Testis (tissue), 3 donors: ENCODE measurements around the gene PI16. TPM values are rescaled to one million over a fixed set of nuclear protein-coding genes. Genes with fewer than 3 reads are reported as not detected.

Experiments
- DNase-seq: peaks from one replicate; pipeline ENCODE4 v3.0.0-alpha.2; 2019
- H3K27ac ChIP-seq, 2 donors: fragments of 200-600 bp; sonication (generic); one replicate each; pipeline ENCODE4 v1.5.1; 2019
- H3K27me3 ChIP-seq: fragments of 200-600 bp; sonication (generic); one replicate; pipeline ENCODE4 v1.5.1; 2019
- H3K36me3 ChIP-seq: fragments of 200-600 bp; sonication (generic); one replicate; pipeline ENCODE4 v1.5.1; 2017; ENCODE audit warnings: low read depth; ENCODE audit errors: missing control alignments
- H3K4me1 ChIP-seq: fragments of 200-600 bp; sonication (generic); one replicate; pipeline ENCODE4 v1.5.1; 2019
- H3K4me3 ChIP-seq, 2 donors: fragments of 200-600 bp; sonication (generic); one replicate each; pipeline ENCODE4 v1.5.1; 2017 to 2019
- H3K9me3 ChIP-seq: fragments of 200-600 bp; sonication (generic); one replicate; pipeline ENCODE4 v1.5.1; 2017
- CTCF ChIP-seq, 3 experiments: fragments of 450-650 bp in 2 of 3; fragments of 200-600 bp in 1 of 3; sonication (generic) in 1 of 3; IDR thresholded peaks; one replicate each; pipeline ENCODE4 v1.5.1; 2016 to 2019; ENCODE audit warnings: antibody characterized with exemption in 3 of 3, mild to moderate bottlenecking in 2 of 3, moderate library complexity in 1 of 3
- POLR2A ChIP-seq: fragments of 450-650 bp; IDR thresholded peaks from one replicate; pipeline ENCODE4 v1.6.1; 2017; ENCODE audit warnings: antibody characterized with exemption, mild to moderate bottlenecking, moderate library complexity
- WGBS, 2 donors: methylation state at CpG; one replicate each; pipeline ENCODE4 v1.1.5; 2018; 5-methylcytosine and 5-hydroxymethylcytosine counted together
- intact Hi-C: fragments of 100-400 bp; cut with DNase I; formaldehyde crosslinking; loops from one replicate; pipeline ENCODE4 v1.15.1; 2023; ENCODE audit warnings: low total_unique reads
- polyA plus RNA-seq: library from polyadenylated mRNA; stranded (reverse); fragments of 350-450 nt; fragmentation: Illumina TruSeq; extraction: RNeasy Lipid Tissue Mini Kit (QIAGEN cat#74804); gene quantifications from one replicate; pipeline ENCODE4 v1.2.3, GENCODE V29; 2014; ENCODE audit warnings: low read depth, low replicate concordance; ENCODE audit not compliant: insufficient read depth
- total RNA-seq, 2 donors: library from RNA; depleted of rRNA; stranded (reverse); fragments of >200 nt; gene quantifications; one replicate each; pipeline ENCODE4 v1.2.3, GENCODE V29; 2016

The PI16 gene
- total and polyA plus RNA-seq, 3 donors from 2014 or later = 9.8 to 79.3 (median 24.7) TPM

GRCh38 chr6:36908747-36909146 lies 45.8 kb upstream of the PI16 start:
- Histone ChIP-seq H3K36me3 (no peaks in the 10 kb centered on the region), H3K4me1 (peaks cover 11% of the 10 kb centered on the region), H3K27me3 (no peaks in the 10 kb centered on the region), H3K4me3 (no peak overlapping the region), H3K27ac (peak overlapping the region in 1 of 2 donors; percentile 41), H3K9me3 (no peaks in the 10 kb centered on the region)
- intact Hi-C loops = no loop called here
- 45 to 70% methylated on average over 2 of the region's 2 CpGs for WGBS, 2 donors
- peak; percentile 62 for DNase-seq
- TF ChIP-seq CTCF (IDR thresholded peaks at IDR 0.05) = no peak
- TF ChIP-seq POLR2A = no peak

GRCh38 chr6:36912030-36912454 lies 42.5 kb upstream of the PI16 start:
- 62 to 65% methylated on average over 4 of the region's 4 CpGs for WGBS, 2 donors
- no peak for TF ChIP-seq CTCF (IDR thresholded peaks at IDR 0.05)
- TF ChIP-seq POLR2A = no peak
- no peak overlapping the region for H3K4me3 ChIP-seq
- H3K9me3 ChIP-seq = no peaks in the 10 kb centered on the region
- no peaks in the 10 kb centered on the region for H3K36me3 ChIP-seq
- intact Hi-C loops = no loop called here
- H3K4me1 ChIP-seq = peaks cover 11% of the 10 kb centered on the region
- DNase-seq = no peak
- H3K27ac ChIP-seq = no peak overlapping the region
- H3K27me3 ChIP-seq = no peaks in the 10 kb centered on the region

GRCh38 chr6:36912586-36912985 lies 42.0 kb upstream of the PI16 start:
- Histone ChIP-seq H3K9me3 (no peaks in the 10 kb centered on the region), H3K27ac (no peak overlapping the region)

GRCh38 chr6:36913082-36913481 lies 41.5 kb upstream of the PI16 start:
- DNase-seq = no peak
- Histone ChIP-seq H3K4me3 (no peak overlapping the region), H3K9me3 (no peaks in the 10 kb centered on the region), H3K27me3 (no peaks in the 10 kb centered on the region), H3K4me1 (peaks cover 9% of the 10 kb centered on the region), H3K27ac (no peak overlapping the region), H3K36me3 (no peaks in the 10 kb centered on the region)
- no peak for TF ChIP-seq CTCF (IDR thresholded peaks at IDR 0.05)
- TF ChIP-seq POLR2A = no peak
- 90 to 91% methylated on average over 4 of the region's 4 CpGs for WGBS, 2 donors
- intact Hi-C loops = no loop called here

More at GRCh38 chr6:36912586-36912985, 42.0 kb upstream of the PI16 start:
- H3K4me3 ChIP-seq = no peak overlapping the region
- peaks cover 11% of the 10 kb centered on the region for H3K4me1 ChIP-seq
- H3K36me3 ChIP-seq = no peaks in the 10 kb centered on the region
- 75 to 89% methylated on average over 8 of the region's 8 CpGs for WGBS, 2 donors
- TF ChIP-seq CTCF (IDR thresholded peaks at IDR 0.05) (no peak), POLR2A (no peak)
- DNase-seq = no peak
- H3K27me3 ChIP-seq = no peaks in the 10 kb centered on the region
- intact Hi-C loops = no loop called here

- intact Hi-C loops = no loop called here
- Histone ChIP-seq H3K9me3 (no peaks in the 10 kb centered on the region), H3K27me3 (no peaks in the 10 kb centered on the region), H3K27ac (no peak overlapping the region), H3K4me3 (no peak overlapping the region), H3K4me1 (peaks cover 9% of the 10 kb centered on the region), H3K36me3 (no peaks in the 10 kb centered on the region)
- 79 to 85% methylated on average over 10 of the region's 10 CpGs for WGBS, 2 donors
- DNase-seq = no peak
- no peak for TF ChIP-seq POLR2A
- TF ChIP-seq CTCF (IDR thresholded peaks at IDR 0.05) = peak in 1 of 3 experiments; percentile 7
Observed at GRCh38 chr6:36914227-36914794, 40.2 kb upstream of the PI16 start.
